ENCODE results near the gene LRP1. TPM values are rescaled to one million over a fixed set of nuclear protein-coding genes. Genes with fewer than 3 reads are reported as not detected.

Gene LRP1
- total RNA-seq, 1 donor from 2014 or later = 0.93 TPM

- no peak overlapping the region for H3K27ac Mint-ChIP-seq
- no peaks in the 10 kb centered on the region for H3K9me3 Mint-ChIP-seq
- no peaks in the 10 kb centered on the region for H3K4me1 Mint-ChIP-seq
- no peak for DNase-seq
- no peaks in the 10 kb centered on the region for H3K27me3 Mint-ChIP-seq
- no peaks in the 10 kb centered on the region for H3K36me3 Mint-ChIP-seq (ENCODE audit: low read depth)
- no peak overlapping the region for H3K4me3 Mint-ChIP-seq
- intact Hi-C loops (cut with micrococcal nuclease) = no loop called here
These were observed 17.3 kb downstream of the LRP1 start for GRCh38 chr12:57145460-57146059.

GRCh38 chr12:57146092-57146491 lies 17.8 kb downstream of the LRP1 start:
- Mint-ChIP-seq H3K4me1 (no peaks in the 10 kb centered on the region), H3K27me3 (no peaks in the 10 kb centered on the region), H3K27ac (no peak overlapping the region), H3K4me3 (no peak overlapping the region), H3K9me3 (no peaks in the 10 kb centered on the region), H3K36me3 (ENCODE audit: low read depth) (no peaks in the 10 kb centered on the region)
- DNase-seq = no peak
- intact Hi-C loops (cut with micrococcal nuclease) = no loop called here

GRCh38 chr12:57146961-57147944 lies 19.0 kb downstream of the LRP1 start, which contains the start of gene LRP1-AS:
TSS of gene LRP1-AS (minus strand) at chr12:57147619.
- no peaks in the 10 kb centered on the region for H3K4me1 Mint-ChIP-seq
- intact Hi-C loops (cut with micrococcal nuclease) = no loop called here
- no peaks in the 10 kb centered on the region for H3K9me3 Mint-ChIP-seq
- DNase-seq = no peak
- no peaks in the 10 kb centered on the region for H3K36me3 Mint-ChIP-seq (ENCODE audit: low read depth)
- no peak within 1 kb of the TSS for H3K4me3 Mint-ChIP-seq
- H3K27ac Mint-ChIP-seq = no peak within 1 kb of the TSS
- H3K27me3 Mint-ChIP-seq = no peaks in the 10 kb centered on the region

GRCh38 chr12:57148469-57149244 lies 20.4 kb downstream of the LRP1 start:
- H3K27me3 Mint-ChIP-seq = no peaks in the 10 kb centered on the region
- H3K4me3 Mint-ChIP-seq = no peak overlapping the region
- no peaks in the 10 kb centered on the region for H3K4me1 Mint-ChIP-seq
- intact Hi-C loops (cut with micrococcal nuclease) = no loop called here
- H3K9me3 Mint-ChIP-seq = no peaks in the 10 kb centered on the region
- no peak for DNase-seq
- no peaks in the 10 kb centered on the region for H3K36me3 Mint-ChIP-seq (ENCODE audit: low read depth)
- H3K27ac Mint-ChIP-seq = no peak overlapping the region

GRCh38 chr12:57149245-57149900 lies 21.1 kb downstream of the LRP1 start:
- H3K36me3 Mint-ChIP-seq (ENCODE audit: low read depth) = no peaks in the 10 kb centered on the region
- DNase-seq = no peak

GRCh38 chr12:57150400-57151000 lies 22.2 kb downstream of the LRP1 start:
- Mint-ChIP-seq H3K9me3 (no peaks in the 10 kb centered on the region), H3K4me3 (no peak overlapping the region), H3K27me3 (no peaks in the 10 kb centered on the region), H3K36me3 (ENCODE audit: low read depth) (no peaks in the 10 kb centered on the region), H3K27ac (no peak overlapping the region), H3K4me1 (no peaks in the 10 kb centered on the region)
- intact Hi-C loops (cut with micrococcal nuclease) = no loop called here
- no peak for DNase-seq

More at GRCh38 chr12:57149245-57149900, 21.1 kb downstream of the LRP1 start:
- Mint-ChIP-seq H3K9me3 (no peaks in the 10 kb centered on the region), H3K27ac (no peak overlapping the region), H3K4me3 (no peak overlapping the region), H3K4me1 (no peaks in the 10 kb centered on the region), H3K27me3 (no peaks in the 10 kb centered on the region)
- intact Hi-C loops (cut with micrococcal nuclease) = no loop called here

- H3K27ac Mint-ChIP-seq = no peak overlapping the region
- H3K9me3 Mint-ChIP-seq = no peaks in the 10 kb centered on the region
- no peaks in the 10 kb centered on the region for H3K27me3 Mint-ChIP-seq
- no peaks in the 10 kb centered on the region for H3K4me1 Mint-ChIP-seq
- no peak overlapping the region for H3K4me3 Mint-ChIP-seq
- no peak for DNase-seq
- intact Hi-C loops (cut with micrococcal nuclease) = no loop called here
- no peaks in the 10 kb centered on the region for H3K36me3 Mint-ChIP-seq (ENCODE audit: low read depth)
These were observed 23.7 kb downstream of the LRP1 start for GRCh38 chr12:57151741-57152630.

- Mint-ChIP-seq H3K27me3 (no peaks in the 10 kb centered on the region), H3K36me3 (ENCODE audit: low read depth) (no peaks in the 10 kb centered on the region), H3K4me1 (peaks cover 1% of the 10 kb centered on the region), H3K27ac (no peak overlapping the region), H3K9me3 (no peaks in the 10 kb centered on the region), H3K4me3 (no peak overlapping the region)
- DNase-seq = no peak
- intact Hi-C loops (cut with micrococcal nuclease) = no loop called here
These were observed 24.4 kb downstream of the LRP1 start for GRCh38 chr12:57152639-57153038.

GRCh38 chr12:57153415-57153997 lies 25.2 kb downstream of the LRP1 start:
- Mint-ChIP-seq H3K9me3 (no peaks in the 10 kb centered on the region), H3K36me3 (ENCODE audit: low read depth) (no peaks in the 10 kb centered on the region), H3K27me3 (no peaks in the 10 kb centered on the region), H3K4me1 (peaks cover 4% of the 10 kb centered on the region), H3K27ac (no peak overlapping the region), H3K4me3 (no peak overlapping the region)
- DNase-seq = no peak
- intact Hi-C loops (cut with micrococcal nuclease) = no loop called here

GRCh38 chr12:57154076-57154475 lies 25.8 kb downstream of the LRP1 start:
- H3K27ac Mint-ChIP-seq = no peak overlapping the region
- no peak overlapping the region for H3K4me3 Mint-ChIP-seq
- H3K27me3 Mint-ChIP-seq = no peaks in the 10 kb centered on the region
- no peaks in the 10 kb centered on the region for H3K36me3 Mint-ChIP-seq (ENCODE audit: low read depth)
- H3K4me1 Mint-ChIP-seq = peaks cover 4% of the 10 kb centered on the region
- intact Hi-C loops (cut with micrococcal nuclease) = no loop called here
- H3K9me3 Mint-ChIP-seq = no peaks in the 10 kb centered on the region
- DNase-seq = no peak

- H3K4me3 Mint-ChIP-seq = no peak overlapping the region
- H3K36me3 Mint-ChIP-seq (ENCODE audit: low read depth) = no peaks in the 10 kb centered on the region
- H3K27me3 Mint-ChIP-seq = no peaks in the 10 kb centered on the region
- H3K27ac Mint-ChIP-seq = no peak overlapping the region
- H3K4me1 Mint-ChIP-seq = peaks cover 4% of the 10 kb centered on the region
- intact Hi-C loops (cut with micrococcal nuclease) = no loop called here
- no peaks in the 10 kb centered on the region for H3K9me3 Mint-ChIP-seq
- DNase-seq = no peak
These were observed 26.6 kb downstream of the LRP1 start for GRCh38 chr12:57154804-57155434.
